RWPE1 (cell line): ENCODE measurements around the gene HJV.
A peak's percentile ranks its signal among the peaks of the same experiment; 100 is the strongest.

Source experiments
- CTCF ChIA-PET: fragments of 350-600 bp; sonication (Branson Sonifier 250); formaldehyde crosslinking; extraction: SDS; loops from one replicate; lab custom pipeline; 2021; lab: Yijun Ruan, JAX
- POLR2A ChIA-PET: fragments of 400-600 bp; formaldehyde crosslinking; extraction: SDS; loops from one replicate; lab custom pipeline; 2020; ENCODE audit warnings: antibody characterized with exemption; ENCODE audit not compliant: low non-redundant PET; lab: Yijun Ruan, JAX
- DNase-seq: peaks from one replicate; pipeline ENCODE4 v3.0.0; 2012; ENCODE audit warnings: low spot score
- H3K27ac ChIP-seq: fragments of 450-650 bp; 2 replicates; pipeline ENCODE4 v1.5.1; 2017
- CTCF ChIP-seq: fragments of 450-650 bp; conservative IDR thresholded peaks from 2 replicates; pipeline ENCODE4 v1.5.1; 2017; ENCODE audit warnings: low read depth, mild to moderate bottlenecking

Gene HJV

GRCh38 chr1:145997016-145997717 is 24.4 kb downstream of the HJV start:
- TF ChIP-seq CTCF: no peak
- no peak for DNase-seq
- H3K27ac ChIP-seq: peak overlapping the region; percentile 92
- CTCF ChIA-PET: interaction anchor here (0.8 kb wide), 1 partner anchor 10 kb away, joined by 3 read pairs; no protein-coding TSS in a partner anchor
- POLR2A ChIA-PET: no interaction called here

DNA sequence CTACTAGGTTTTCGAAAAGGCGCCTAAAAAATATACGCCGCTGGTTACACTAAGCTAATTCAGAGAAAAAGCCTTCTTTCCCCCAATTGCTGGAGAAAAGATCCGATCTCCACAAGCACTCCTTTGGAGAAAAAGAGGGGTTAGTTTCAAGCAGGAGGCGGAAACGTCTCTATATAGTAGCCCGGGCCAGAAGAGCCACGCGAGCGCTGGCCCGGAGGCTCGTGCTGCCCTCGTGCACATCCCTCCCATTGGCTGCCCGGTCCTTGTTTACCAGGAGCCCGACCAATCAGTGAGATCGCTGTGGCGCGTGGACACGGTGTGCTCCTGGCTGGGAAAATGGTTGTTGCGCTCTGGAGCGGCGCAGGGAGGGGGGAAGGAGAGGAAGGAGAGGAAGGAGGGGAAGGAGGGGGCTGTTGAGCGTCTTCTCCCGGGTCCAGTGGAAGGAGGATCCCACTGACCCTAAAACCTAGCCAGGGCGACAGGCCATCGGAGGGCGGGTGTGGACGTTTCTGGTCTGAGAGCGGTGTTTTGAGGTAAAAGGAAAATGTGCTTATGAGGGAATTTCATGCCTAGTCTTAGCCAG is 25.0 kb downstream of the HJV start, which contains the start of gene TXNIP:
Gene TXNIP (minus strand): TSS at position 147 of the 583 bp plus-strand sequence. CDS start 313 bp downstream, outside the sequence.
- ChIA-PET CTCF (interaction anchor here (0.8 kb wide), 1 partner anchor 11 kb away, joined by 3 read pairs; no protein-coding TSS in a partner anchor), POLR2A (no interaction called here)
- DNase-seq: peak; percentile 100
- no peak for TF ChIP-seq CTCF
- H3K27ac ChIP-seq: peak within 1 kb of the TSS; percentile 92

DNA sequence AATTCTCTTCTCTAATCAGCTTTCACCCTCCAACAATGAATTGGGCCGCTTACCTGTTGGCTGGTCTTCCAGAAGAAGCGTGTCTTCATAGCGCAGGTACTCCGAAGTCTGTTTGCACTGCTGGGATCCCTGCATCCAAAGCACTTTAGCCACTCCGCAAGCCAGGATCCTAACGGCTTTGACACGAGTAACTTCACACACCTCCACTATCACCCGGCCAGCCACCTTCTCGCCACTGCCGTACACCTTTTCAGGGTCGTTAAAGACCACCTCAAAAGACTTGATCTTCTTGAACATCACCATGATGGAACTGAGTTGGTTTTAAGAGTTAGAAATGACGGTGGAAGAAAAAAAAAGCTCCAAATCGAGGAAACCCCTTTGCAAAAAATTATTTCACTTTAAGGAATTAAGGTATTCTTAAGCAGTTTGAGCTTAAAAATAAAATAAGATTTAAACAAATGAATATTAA is 25.5 kb downstream of the HJV start:
- no peak for DNase-seq
- ChIA-PET POLR2A (no interaction called here), CTCF (interaction anchor here (0.9 kb wide), 1 partner anchor 10 kb away, joined by 3 read pairs; no protein-coding TSS in a partner anchor)
- H3K27ac ChIP-seq: peak overlapping the region; percentile 92
- TF ChIP-seq CTCF: no peak

GRCh38 chr1:145995148-145995881 is 26.2 kb downstream of the HJV start:
- H3K27ac ChIP-seq: peak overlapping the region; percentile 92
- DNase-seq: no peak
- CTCF ChIA-PET: interaction anchor here (0.6 to 1.9 kb wide), 4 partner anchors 11 to 172 kb away, joined by 3 to 9 read pairs (median 3); no protein-coding TSS in a partner anchor
- TF ChIP-seq CTCF: no peak
- POLR2A ChIA-PET: no interaction called here

DNA sequence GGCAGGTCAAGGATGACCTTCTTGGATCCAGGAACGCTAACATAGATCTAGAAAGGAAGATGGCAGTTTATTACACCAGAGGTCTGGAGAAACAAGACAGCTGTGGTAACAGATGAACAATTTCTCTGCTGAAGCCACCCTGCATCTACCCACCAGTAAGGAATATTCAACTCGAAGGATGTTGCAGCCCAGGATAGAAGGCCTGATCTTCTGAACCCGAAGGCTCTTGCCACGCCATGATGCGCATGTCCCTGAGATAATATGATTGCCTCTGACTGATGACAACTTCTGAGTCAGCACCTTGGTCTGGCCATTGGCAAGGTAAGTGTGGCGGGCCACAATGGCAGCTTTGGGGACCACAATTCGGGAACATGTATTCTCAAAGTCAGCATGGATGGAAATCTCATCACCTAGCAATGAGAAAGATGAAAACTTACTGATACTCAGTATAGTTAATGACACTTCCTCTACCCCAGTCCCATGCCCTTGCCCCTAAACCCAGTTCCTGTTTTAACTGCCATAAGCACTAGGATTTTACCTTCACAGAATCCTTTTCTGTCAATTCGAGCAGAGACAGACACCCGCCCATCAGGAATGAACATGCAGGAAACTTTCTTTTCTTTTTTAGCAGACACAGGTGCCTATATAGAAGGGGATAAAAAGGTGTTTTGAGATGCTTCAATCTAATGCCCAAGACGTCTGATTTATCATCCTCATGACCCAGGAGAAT is 27.0 kb downstream of the HJV start:
- H3K27ac ChIP-seq: peak overlapping the region; percentile 68
- CTCF ChIA-PET: interaction anchor here (0.6 to 1.9 kb wide), 4 partner anchors 13 to 29 kb away, joined by 3 to 9 read pairs (median 4); no protein-coding TSS in a partner anchor
- DNase-seq: no peak
- POLR2A ChIA-PET: no interaction called here
- no peak for TF ChIP-seq CTCF
